ENCODE results near the gene HSFX3. TPM values are rescaled to one million over a fixed set of nuclear protein-coding genes. Genes with fewer than 3 reads are reported as not detected.

The HSFX3 gene
- total and polyA plus RNA-seq, 2 of the 13 experiments (the other 11 are each of a cell fraction or from before 2014, with no cell fraction given): not detected

DNA sequence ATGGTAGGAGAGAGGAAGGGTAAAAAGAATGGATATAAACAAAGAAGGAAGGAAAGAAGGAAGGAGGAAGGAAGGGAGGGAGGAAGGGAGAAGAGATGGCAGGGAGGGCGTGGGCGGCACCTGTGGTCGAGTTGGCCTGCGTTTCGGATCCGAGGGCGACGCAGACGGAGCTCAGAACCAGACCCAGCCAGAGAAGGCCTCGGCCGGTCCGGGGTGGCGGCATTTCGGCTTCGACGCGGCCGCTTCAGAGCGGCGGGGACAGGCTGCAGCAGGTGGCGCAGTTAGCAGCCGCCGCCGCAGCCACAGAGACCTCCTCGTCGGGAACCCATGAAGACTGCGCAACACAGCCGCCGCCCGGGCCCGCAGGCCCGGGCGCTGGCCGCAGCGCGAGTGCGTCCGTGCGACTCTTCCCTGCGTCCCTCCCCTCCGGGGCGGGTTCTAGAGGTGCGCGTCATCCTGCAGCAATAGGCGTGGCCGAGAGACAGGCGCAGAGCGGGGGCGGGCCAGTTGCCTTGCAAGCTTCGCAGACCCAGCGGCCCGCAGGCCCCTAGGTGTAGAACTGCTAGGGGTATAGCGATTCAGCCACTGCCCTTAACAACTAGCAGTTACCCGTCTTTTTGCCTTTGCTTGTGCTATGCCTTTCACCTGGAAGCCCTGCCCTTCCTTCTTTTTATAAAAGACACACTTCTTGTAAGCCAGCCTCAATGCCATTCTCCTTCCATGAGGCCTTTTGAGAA, 44.6 kb downstream of the HSFX3 start, which contains the start of gene IDS (continued):
- TF ChIP-seq RBFOX2 (IDR thresholded peaks at IDR 0.05; ENCODE audit: low read depth, low read length) (peak; percentile 76), FOXM1 (CRISPR knock-in tag; IDR thresholded peaks at IDR 0.05) (no peak), ZNF547 (CRISPR knock-in tag; IDR thresholded peaks at IDR 0.05) (no peak), MYNN (CRISPR knock-in tag; IDR thresholded peaks at IDR 0.05; ENCODE audit: low read depth) (no peak), IRX3 (CRISPR knock-in tag; IDR thresholded peaks at IDR 0.05; ENCODE audit: borderline replicate concordance, low read depth) (no peak), ZNF674 (CRISPR knock-in tag; IDR thresholded peaks at IDR 0.05; ENCODE audit: low read depth) (no peak), NFATC3 (CRISPR knock-in tag; IDR thresholded peaks at IDR 0.05) (no peak), MAFG (CRISPR knock-in tag; IDR thresholded peaks at IDR 0.05) (no peak), SCMH1 (CRISPR knock-in tag; IDR thresholded peaks at IDR 0.05; ENCODE audit: borderline replicate concordance) (no peak), KDM5A (IDR thresholded peaks at IDR 0.05; ENCODE audit: borderline replicate concordance, low read length) (no peak), KDM6A (CRISPR knock-in tag; IDR thresholded peaks at IDR 0.05; ENCODE audit: low read depth) (no peak), KLF16 (CRISPR knock-in tag; IDR thresholded peaks at IDR 0.05) (no peak), ZC3H13 (CRISPR knock-in tag; IDR thresholded peaks at IDR 0.05) (no peak), RCOR2 (CRISPR knock-in tag; IDR thresholded peaks at IDR 0.05) (no peak), SPEN (CRISPR knock-in tag; IDR thresholded peaks at IDR 0.05; ENCODE audit: low read depth) (no peak), ZNF670 (CRISPR knock-in tag; IDR thresholded peaks at IDR 0.05; ENCODE audit: borderline replicate concordance) (no peak), POLR2G (IDR thresholded peaks at IDR 0.05; ENCODE audit: low read depth, low read length) (peak; percentile 79), RELA (CRISPR knock-in tag; IDR thresholded peaks at IDR 0.05) (no peak), ZNF572 (CRISPR knock-in tag; IDR thresholded peaks at IDR 0.05) (no peak), ZFY (CRISPR knock-in tag; IDR thresholded peaks at IDR 0.05) (peak; percentile 76), NONO (IDR thresholded peaks at IDR 0.05) (no peak), NONO (CRISPR knock-in tag; conservative IDR thresholded peaks at IDR 0.05) (no peak), ZNF230 (CRISPR knock-in tag; IDR thresholded peaks at IDR 0.05) (no peak), PTBP1 (IDR thresholded peaks at IDR 0.05; ENCODE audit: low read depth, low read length, poor library complexity, severe bottlenecking) (no peak), MTA3 (CRISPR knock-in tag; IDR thresholded peaks at IDR 0.05) (no peak)
- TF ChIP-seq, protein P1, sequence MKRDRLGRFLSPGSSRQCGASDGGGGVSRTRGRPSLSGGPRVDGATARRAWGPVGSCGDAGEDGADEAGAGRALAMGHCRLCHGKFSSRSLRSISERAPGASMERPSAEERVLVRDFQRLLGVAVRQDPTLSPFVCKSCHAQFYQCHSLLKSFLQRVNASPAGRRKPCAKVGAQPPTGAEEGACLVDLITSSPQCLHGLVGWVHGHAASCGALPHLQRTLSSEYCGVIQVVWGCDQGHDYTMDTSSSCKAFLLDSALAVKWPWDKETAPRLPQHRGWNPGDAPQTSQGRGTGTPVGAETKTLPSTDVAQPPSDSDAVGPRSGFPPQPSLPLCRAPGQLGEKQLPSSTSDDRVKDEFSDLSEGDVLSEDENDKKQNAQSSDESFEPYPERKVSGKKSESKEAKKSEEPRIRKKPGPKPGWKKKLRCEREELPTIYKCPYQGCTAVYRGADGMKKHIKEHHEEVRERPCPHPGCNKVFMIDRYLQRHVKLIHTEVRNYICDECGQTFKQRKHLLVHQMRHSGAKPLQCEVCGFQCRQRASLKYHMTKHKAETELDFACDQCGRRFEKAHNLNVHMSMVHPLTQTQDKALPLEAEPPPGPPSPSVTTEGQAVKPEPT (CRISPR knock-in tag; IDR thresholded peaks at IDR 0.05; ENCODE audit: low read depth): no peak
- TF ChIP-seq, protein P2, sequence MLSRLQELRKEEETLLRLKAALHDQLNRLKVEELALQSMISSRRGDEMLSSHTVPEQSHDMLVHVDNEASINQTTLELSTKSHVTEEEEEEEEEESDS (CRISPR knock-in tag; IDR thresholded peaks at IDR 0.05; ENCODE audit: borderline replicate concordance): no peak
- TF ChIP-seq, protein P3, sequence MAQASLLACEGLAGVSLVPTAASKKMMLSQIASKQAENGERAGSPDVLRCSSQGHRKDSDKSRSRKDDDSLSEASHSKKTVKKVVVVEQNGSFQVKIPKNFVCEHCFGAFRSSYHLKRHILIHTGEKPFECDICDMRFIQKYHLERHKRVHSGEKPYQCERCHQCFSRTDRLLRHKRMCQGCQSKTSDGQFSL (CRISPR knock-in tag; IDR thresholded peaks at IDR 0.05): no peak
- TF ChIP-seq, protein P4, sequence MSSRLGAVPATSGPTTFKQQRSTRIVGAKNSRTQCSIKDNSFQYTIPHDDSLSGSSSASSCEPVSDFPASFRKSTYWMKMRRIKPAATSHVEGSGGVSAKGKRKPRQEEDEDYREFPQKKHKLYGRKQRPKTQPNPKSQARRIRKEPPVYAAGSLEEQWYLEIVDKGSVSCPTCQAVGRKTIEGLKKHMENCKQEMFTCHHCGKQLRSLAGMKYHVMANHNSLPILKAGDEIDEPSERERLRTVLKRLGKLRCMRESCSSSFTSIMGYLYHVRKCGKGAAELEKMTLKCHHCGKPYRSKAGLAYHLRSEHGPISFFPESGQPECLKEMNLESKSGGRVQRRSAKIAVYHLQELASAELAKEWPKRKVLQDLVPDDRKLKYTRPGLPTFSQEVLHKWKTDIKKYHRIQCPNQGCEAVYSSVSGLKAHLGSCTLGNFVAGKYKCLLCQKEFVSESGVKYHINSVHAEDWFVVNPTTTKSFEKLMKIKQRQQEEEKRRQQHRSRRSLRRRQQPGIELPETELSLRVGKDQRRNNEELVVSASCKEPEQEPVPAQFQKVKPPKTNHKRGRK (CRISPR knock-in tag; IDR thresholded peaks at IDR 0.05): peak; percentile 84
